ENCODE results near the gene B4GALT6.
A peak's percentile ranks its signal among the peaks of the same experiment; 100 is the strongest.

- TF ChIP-seq CTCF (IDR thresholded peaks at IDR 0.05) = peak in 4 of 5 experiments; percentile 22 to 53 (median 40)
- TF ChIP-seq POLR2A (IDR thresholded peaks at IDR 0.05) = peak; percentile 44
- peak in 1 of 3 donors; percentile 38 for TF ChIP-seq POLR2AphosphoS5 (IDR thresholded peaks at IDR 0.05)
- TF ChIP-seq EP300 (IDR thresholded peaks at IDR 0.05; ENCODE audit: low read depth) = no peak
Observed at GRCh38 chr18:31685097-31686082, 1.0 kb upstream of the B4GALT6 start.

Data from transverse colon (tissue), 4 donors.